OCI-LY3 (cell line): ENCODE results near the gene DST.

Experiments
- CTCF ChIP-seq: fragments of 200-600, 300-600 bp; sonication (generic); IDR thresholded peaks from 2 replicates; pipeline ENCODE4 v1.5.1; 2014; ENCODE audit warnings: antibody characterized with exemption, low read length, low read depth
- EZH2phosphoT487 ChIP-seq: fragments of 200-600 bp; shearing (Covaris generic); IDR thresholded peaks from 2 replicates; pipeline ENCODE4 v1.6.1; 2018; ENCODE audit warnings: antibody characterized with exemption, mixed run types, low read depth

GRCh38 chr6:56655996-56656395 is 13.3 kb upstream of the DST start:
- no peak for TF ChIP-seq CTCF
- no peak for TF ChIP-seq EZH2phosphoT487
